ENCODE results near the gene PIK3C2B. TPM values are rescaled to one million over a fixed set of nuclear protein-coding genes. Genes with fewer than 3 reads are reported as not detected.

Gene PIK3C2B
- polyA plus RNA-seq, 2 donors: 7.8 to 14.2 TPM

- Histone ChIP-seq H3K4me1 (ENCODE audit: control insufficient read depth in 2 of 2, insufficient read depth in 2 of 2, low read length in 1 of 2) (peaks cover 2 to 6% of the 10 kb centered on the region in 2 donors), H3K9me3 (ENCODE audit: control insufficient read depth in 2 of 2, insufficient read depth in 1 of 2, low read depth in 1 of 2, low read length in 1 of 2) (no peaks in the 10 kb centered on the region), H3K27ac (ENCODE audit: low read depth in 2 of 2, low read length in 1 of 2) (peak overlapping the region in 1 of 2 donors; percentile 14), H3K4me3 (ENCODE audit: low read depth in 1 of 2, low read length in 2 of 2) (no peak overlapping the region), H3K36me3 (ENCODE audit: control insufficient read depth in 2 of 2, insufficient read depth in 2 of 2, low read length in 1 of 2) (peaks cover 0 to 38% of the 10 kb centered on the region in 2 donors), H3K27me3 (ENCODE audit: control insufficient read depth in 1 of 2, insufficient read depth in 2 of 2, low read length in 2 of 2) (no peaks in the 10 kb centered on the region)
- 44 to 60% methylated on average over 3 of the region's 3 CpGs for WGBS, 2 donors
These were observed 30.4 kb downstream of the PIK3C2B start for GRCh38 chr1:204464187-204464631.

- H3K36me3 ChIP-seq (ENCODE audit: control insufficient read depth in 2 of 2, insufficient read depth in 2 of 2, low read length in 1 of 2): peaks cover 0 to 33% of the 10 kb centered on the region in 2 donors
- H3K9me3 ChIP-seq (ENCODE audit: control insufficient read depth in 2 of 2, insufficient read depth in 1 of 2, low read depth in 1 of 2, low read length in 1 of 2): no peaks in the 10 kb centered on the region
- H3K27me3 ChIP-seq (ENCODE audit: control insufficient read depth in 1 of 2, insufficient read depth in 2 of 2, low read length in 2 of 2): no peaks in the 10 kb centered on the region
- no peak overlapping the region for H3K4me3 ChIP-seq (ENCODE audit: low read depth in 1 of 2, low read length in 2 of 2)
- peak overlapping the region in 1 of 2 donors; percentile 13 for H3K27ac ChIP-seq (ENCODE audit: low read depth in 2 of 2, low read length in 1 of 2)
- peaks cover 2 to 6% of the 10 kb centered on the region in 2 donors for H3K4me1 ChIP-seq (ENCODE audit: control insufficient read depth in 2 of 2, insufficient read depth in 2 of 2, low read length in 1 of 2)
- 69 to 73% methylated on average over 10 of the region's 10 CpGs for WGBS, 2 donors
These were observed 31.2 kb downstream of the PIK3C2B start for GRCh38 chr1:204463125-204464060.

- Histone ChIP-seq H3K4me3 (ENCODE audit: low read depth in 1 of 2, low read length in 2 of 2) (no peak overlapping the region), H3K27me3 (ENCODE audit: control insufficient read depth in 1 of 2, insufficient read depth in 2 of 2, low read length in 2 of 2) (no peaks in the 10 kb centered on the region), H3K36me3 (ENCODE audit: control insufficient read depth in 2 of 2, insufficient read depth in 2 of 2, low read length in 1 of 2) (peaks cover 0 to 32% of the 10 kb centered on the region in 2 donors), H3K27ac (ENCODE audit: low read depth in 2 of 2, low read length in 1 of 2) (peak overlapping the region; percentile 17 to 36), H3K4me1 (ENCODE audit: control insufficient read depth in 2 of 2, insufficient read depth in 2 of 2, low read length in 1 of 2) (peaks cover 2 to 6% of the 10 kb centered on the region in 2 donors), H3K9me3 (ENCODE audit: control insufficient read depth in 2 of 2, insufficient read depth in 1 of 2, low read depth in 1 of 2, low read length in 1 of 2) (no peaks in the 10 kb centered on the region)
- WGBS, 2 donors: 79 to 80% methylated on average over 4 of the region's 4 CpGs
These were observed 32.4 kb downstream of the PIK3C2B start for GRCh38 chr1:204462229-204462561.

GRCh38 chr1:204461331-204462228, 33.0 kb downstream of the PIK3C2B start:
- H3K36me3 ChIP-seq (ENCODE audit: control insufficient read depth in 2 of 2, insufficient read depth in 2 of 2, low read length in 1 of 2): peaks cover 0 to 35% of the 10 kb centered on the region in 2 donors

GRCh38 chr1:204460346-204460745, 34.3 kb downstream of the PIK3C2B start:
- H3K27ac ChIP-seq (ENCODE audit: low read depth in 2 of 2, low read length in 1 of 2): no peak overlapping the region
- H3K36me3 ChIP-seq (ENCODE audit: control insufficient read depth in 2 of 2, insufficient read depth in 2 of 2, low read length in 1 of 2): peaks cover 3 to 36% of the 10 kb centered on the region in 2 donors
- 96 to 97% methylated on average over 8 of the region's 8 CpGs for whole genome bisulfite sequencing, 2 donors
- no peaks in the 10 kb centered on the region for H3K9me3 ChIP-seq (ENCODE audit: control insufficient read depth in 2 of 2, insufficient read depth in 1 of 2, low read depth in 1 of 2, low read length in 1 of 2)
- H3K4me3 ChIP-seq (ENCODE audit: low read depth in 1 of 2, low read length in 2 of 2): no peak overlapping the region
- H3K27me3 ChIP-seq (ENCODE audit: control insufficient read depth in 1 of 2, insufficient read depth in 2 of 2, low read length in 2 of 2): no peaks in the 10 kb centered on the region
- H3K4me1 ChIP-seq (ENCODE audit: control insufficient read depth in 2 of 2, insufficient read depth in 2 of 2, low read length in 1 of 2): peaks cover 0 to under 1% of the 10 kb centered on the region in 2 donors

More at GRCh38 chr1:204461331-204462228, 33.0 kb downstream of the PIK3C2B start:
- H3K27ac ChIP-seq (ENCODE audit: low read depth in 2 of 2, low read length in 1 of 2): peak overlapping the region; percentile 17 to 34
- H3K4me1 ChIP-seq (ENCODE audit: control insufficient read depth in 2 of 2, insufficient read depth in 2 of 2, low read length in 1 of 2): peaks cover 2 to 4% of the 10 kb centered on the region in 2 donors
- H3K9me3 ChIP-seq (ENCODE audit: control insufficient read depth in 2 of 2, insufficient read depth in 1 of 2, low read depth in 1 of 2, low read length in 1 of 2): no peaks in the 10 kb centered on the region
- no peak overlapping the region for H3K4me3 ChIP-seq (ENCODE audit: low read depth in 1 of 2, low read length in 2 of 2)
- no peaks in the 10 kb centered on the region for H3K27me3 ChIP-seq (ENCODE audit: control insufficient read depth in 1 of 2, insufficient read depth in 2 of 2, low read length in 2 of 2)
- WGBS, 2 donors: 64 to 67% methylated on average over 11 of the region's 11 CpGs

GRCh38 chr1:204459706-204460105, 34.9 kb downstream of the PIK3C2B start:
- no peaks in the 10 kb centered on the region for H3K27me3 ChIP-seq (ENCODE audit: control insufficient read depth in 1 of 2, insufficient read depth in 2 of 2, low read length in 2 of 2)
- H3K4me3 ChIP-seq (ENCODE audit: low read depth in 1 of 2, low read length in 2 of 2): no peak overlapping the region
- no peaks in the 10 kb centered on the region for H3K4me1 ChIP-seq (ENCODE audit: control insufficient read depth in 2 of 2, insufficient read depth in 2 of 2, low read length in 1 of 2)
- no peak overlapping the region for H3K27ac ChIP-seq (ENCODE audit: low read depth in 2 of 2, low read length in 1 of 2)
- H3K9me3 ChIP-seq (ENCODE audit: control insufficient read depth in 2 of 2, insufficient read depth in 1 of 2, low read depth in 1 of 2, low read length in 1 of 2): no peaks in the 10 kb centered on the region
- H3K36me3 ChIP-seq (ENCODE audit: control insufficient read depth in 2 of 2, insufficient read depth in 2 of 2, low read length in 1 of 2): peaks cover 3 to 39% of the 10 kb centered on the region in 2 donors
- WGBS, 2 donors: 80 to 81% methylated on average over 4 of the region's 4 CpGs

- WGBS, 2 donors: 85 to 88% methylated on average over 5 of the region's 5 CpGs
- peaks cover 0 to 2% of the 10 kb centered on the region in 2 donors for H3K4me1 ChIP-seq (ENCODE audit: control insufficient read depth in 2 of 2, insufficient read depth in 2 of 2, low read length in 1 of 2)
- peaks cover 6 to 30% of the 10 kb centered on the region in 2 donors for H3K36me3 ChIP-seq (ENCODE audit: control insufficient read depth in 2 of 2, insufficient read depth in 2 of 2, low read length in 1 of 2)
- no peak overlapping the region for H3K27ac ChIP-seq (ENCODE audit: low read depth in 2 of 2, low read length in 1 of 2)
- no peak overlapping the region for H3K4me3 ChIP-seq (ENCODE audit: low read depth in 1 of 2, low read length in 2 of 2)
- H3K9me3 ChIP-seq (ENCODE audit: control insufficient read depth in 2 of 2, insufficient read depth in 1 of 2, low read depth in 1 of 2, low read length in 1 of 2): no peaks in the 10 kb centered on the region
- H3K27me3 ChIP-seq (ENCODE audit: control insufficient read depth in 1 of 2, insufficient read depth in 2 of 2, low read length in 2 of 2): no peaks in the 10 kb centered on the region
These were observed 36.9 kb downstream of the PIK3C2B start for GRCh38 chr1:204457666-204458065.

- 72 to 79% methylated on average over 11 of the region's 11 CpGs for WGBS, 2 donors
- peaks cover 6 to 30% of the 10 kb centered on the region in 2 donors for H3K36me3 ChIP-seq (ENCODE audit: control insufficient read depth in 2 of 2, insufficient read depth in 2 of 2, low read length in 1 of 2)
- no peaks in the 10 kb centered on the region for H3K9me3 ChIP-seq (ENCODE audit: control insufficient read depth in 2 of 2, insufficient read depth in 1 of 2, low read depth in 1 of 2, low read length in 1 of 2)
- no peak overlapping the region for H3K4me3 ChIP-seq (ENCODE audit: low read depth in 1 of 2, low read length in 2 of 2)
- H3K27me3 ChIP-seq (ENCODE audit: control insufficient read depth in 1 of 2, insufficient read depth in 2 of 2, low read length in 2 of 2): no peaks in the 10 kb centered on the region
- H3K4me1 ChIP-seq (ENCODE audit: control insufficient read depth in 2 of 2, insufficient read depth in 2 of 2, low read length in 1 of 2): peaks cover 0 to 2% of the 10 kb centered on the region in 2 donors
- H3K27ac ChIP-seq (ENCODE audit: low read depth in 2 of 2, low read length in 1 of 2): no peak overlapping the region
These were observed 37.7 kb downstream of the PIK3C2B start for GRCh38 chr1:204456826-204457442.

- H3K36me3 ChIP-seq (ENCODE audit: control insufficient read depth in 2 of 2, insufficient read depth in 2 of 2, low read length in 1 of 2): peaks cover 6 to 30% of the 10 kb centered on the region in 2 donors
- H3K9me3 ChIP-seq (ENCODE audit: control insufficient read depth in 2 of 2, insufficient read depth in 1 of 2, low read depth in 1 of 2, low read length in 1 of 2): no peaks in the 10 kb centered on the region
- H3K4me3 ChIP-seq (ENCODE audit: low read depth in 1 of 2, low read length in 2 of 2): no peak overlapping the region
- peaks cover 2 to 8% of the 10 kb centered on the region in 2 donors for H3K4me1 ChIP-seq (ENCODE audit: control insufficient read depth in 2 of 2, insufficient read depth in 2 of 2, low read length in 1 of 2)
- no peak overlapping the region for H3K27ac ChIP-seq (ENCODE audit: low read depth in 2 of 2, low read length in 1 of 2)
- 93 to 95% methylated on average over 9 of the region's 9 CpGs for WGBS, 2 donors
- no peaks in the 10 kb centered on the region for H3K27me3 ChIP-seq (ENCODE audit: control insufficient read depth in 1 of 2, insufficient read depth in 2 of 2, low read length in 2 of 2)
These were observed 38.8 kb downstream of the PIK3C2B start for GRCh38 chr1:204455831-204456145.
